Measurements from ENCODE around the gene SNX7. TPM values are rescaled to one million over a fixed set of nuclear protein-coding genes. Genes with fewer than 3 reads are reported as not detected.

SNX7 gene
- total and polyA plus RNA-seq, 2 donors (not counting 1 experiment from before 2014, with no cell fraction given): not detected

DNA sequence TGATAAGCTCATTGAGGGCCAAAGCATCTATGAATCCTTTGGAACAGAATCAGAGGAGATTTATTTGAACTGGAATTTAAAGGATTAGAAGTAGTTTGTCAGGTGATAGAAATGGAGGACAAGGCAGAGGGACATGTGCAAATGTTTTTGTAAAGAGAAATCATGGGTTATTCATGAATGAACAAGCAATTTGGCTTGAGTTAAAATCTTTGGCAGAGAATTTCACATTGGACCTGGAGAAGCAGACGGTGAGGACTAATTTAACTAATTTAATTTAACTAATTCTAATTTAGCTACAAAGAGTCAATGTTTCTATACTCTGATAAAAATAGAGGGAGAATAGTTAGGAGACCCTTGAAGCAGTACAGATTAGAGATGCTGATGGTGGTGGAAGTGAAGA is 36.3 kb downstream of the SNX7 start:
- DNase-seq (no peak), ATAC-seq (ENCODE audit: low read depth) (no peak)
- no peak overlapping the region for H3K4me2 ChIP-seq (replicated peaks; ENCODE audit: low read depth, low read length, poor library complexity, severe bottlenecking)
- H3K27ac ChIP-seq (ENCODE audit: low read length in 2 of 2): no peak overlapping the region
- no peak for TF ChIP-seq EZH2 (IDR thresholded peaks at IDR 0.05; ENCODE audit: borderline replicate concordance, insufficient read depth, low read depth, low read length, poor library complexity, severe bottlenecking)
- TF ChIP-seq, protein P1, sequence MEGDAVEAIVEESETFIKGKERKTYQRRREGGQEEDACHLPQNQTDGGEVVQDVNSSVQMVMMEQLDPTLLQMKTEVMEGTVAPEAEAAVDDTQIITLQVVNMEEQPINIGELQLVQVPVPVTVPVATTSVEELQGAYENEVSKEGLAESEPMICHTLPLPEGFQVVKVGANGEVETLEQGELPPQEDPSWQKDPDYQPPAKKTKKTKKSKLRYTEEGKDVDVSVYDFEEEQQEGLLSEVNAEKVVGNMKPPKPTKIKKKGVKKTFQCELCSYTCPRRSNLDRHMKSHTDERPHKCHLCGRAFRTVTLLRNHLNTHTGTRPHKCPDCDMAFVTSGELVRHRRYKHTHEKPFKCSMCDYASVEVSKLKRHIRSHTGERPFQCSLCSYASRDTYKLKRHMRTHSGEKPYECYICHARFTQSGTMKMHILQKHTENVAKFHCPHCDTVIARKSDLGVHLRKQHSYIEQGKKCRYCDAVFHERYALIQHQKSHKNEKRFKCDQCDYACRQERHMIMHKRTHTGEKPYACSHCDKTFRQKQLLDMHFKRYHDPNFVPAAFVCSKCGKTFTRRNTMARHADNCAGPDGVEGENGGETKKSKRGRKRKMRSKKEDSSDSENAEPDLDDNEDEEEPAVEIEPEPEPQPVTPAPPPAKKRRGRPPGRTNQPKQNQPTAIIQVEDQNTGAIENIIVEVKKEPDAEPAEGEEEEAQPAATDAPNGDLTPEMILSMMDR (IDR thresholded peaks at IDR 0.05): no peak
- no peaks in the 10 kb centered on the region for H3K4me1 Mint-ChIP-seq
- intact Hi-C loops (cut with micrococcal nuclease): no loop called here
- H3K4me3 Mint-ChIP-seq: no peak overlapping the region
- POLR2A ChIA-PET: no interaction called here
- no peak overlapping the region for H3K27ac Mint-ChIP-seq
- no peaks in the 10 kb centered on the region for H4K20me1 ChIP-seq (ENCODE audit: control insufficient read depth, insufficient read depth, low read length, poor library complexity, severe bottlenecking)
- H3K27me3 Mint-ChIP-seq: no peaks in the 10 kb centered on the region
- no peak overlapping the region for H2AFZ ChIP-seq (ENCODE audit: insufficient read depth, low read depth, low read length, poor library complexity, severe bottlenecking)
- H3K79me2 ChIP-seq (ENCODE audit: control insufficient read depth, insufficient read depth, low read length): no peaks in the 10 kb centered on the region
- no peaks in the 10 kb centered on the region for H3K9me3 Mint-ChIP-seq (ENCODE audit: insufficient read depth)
- CTCF ChIA-PET: interaction anchor here (0.6 kb wide), 1 partner anchor 64 kb away, joined by 6 read pairs; no protein-coding TSS in a partner anchor
- WGBS (ENCODE audit: insufficient coverage): no CpG with 5 or more reads among the region's 1 CpG
- H3K27me3 ChIP-seq (replicated peaks in 1 of 4; ENCODE audit: control extremely low read depth in 1 of 4, control insufficient read depth in 3 of 4, insufficient read depth in 4 of 4, low read length in 3 of 4): no peaks in the 10 kb centered on the region
- H3K4me3 ChIP-seq (ENCODE audit: control extremely low read depth in 1 of 5, extremely low read depth in 1 of 5, insufficient read depth in 1 of 5, low read depth in 2 of 5, low read length in 4 of 5): no peak overlapping the region
- H3K9ac ChIP-seq (ENCODE audit: low read length): no peak overlapping the region
- H3K9me3 ChIP-seq (ENCODE audit: control extremely low read depth in 1 of 3, control insufficient read depth in 2 of 3, insufficient read depth in 1 of 3, low read length in 2 of 3): no peaks in the 10 kb centered on the region
- H3K36me3 ChIP-seq (replicated peaks in 1 of 2; ENCODE audit: control extremely low read depth in 1 of 2, control insufficient read depth in 1 of 2, extremely low read depth in 1 of 2, insufficient read depth in 2 of 2, low read length in 1 of 2): no peaks in the 10 kb centered on the region
- no peaks in the 10 kb centered on the region for H3K4me1 ChIP-seq (ENCODE audit: control insufficient read depth in 2 of 2, insufficient read depth in 2 of 2, low read length in 2 of 2)

DNA sequence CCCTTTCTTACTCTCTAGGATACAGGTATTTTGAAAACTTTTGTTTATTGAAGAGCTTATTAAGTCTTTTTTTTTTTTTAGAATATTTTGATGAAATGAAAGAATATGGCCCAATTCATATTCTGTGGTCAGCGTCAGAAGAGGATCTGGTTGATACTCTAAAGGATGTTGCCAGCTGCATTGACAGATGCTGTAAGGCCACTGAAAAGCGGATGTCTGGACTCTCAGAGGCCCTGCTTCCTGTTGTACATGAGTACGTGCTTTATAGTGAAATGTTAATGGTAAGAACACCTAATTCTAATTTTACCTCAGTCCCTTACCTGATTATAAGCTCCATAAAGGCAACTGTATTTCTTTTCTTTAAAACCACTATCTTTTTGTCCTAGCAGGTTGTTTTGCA is 37.1 kb downstream of the SNX7 start:
- Mint-ChIP-seq H3K4me1 (no peaks in the 10 kb centered on the region), H3K27me3 (no peaks in the 10 kb centered on the region), H3K4me3 (no peak overlapping the region), H3K9me3 (ENCODE audit: insufficient read depth) (no peaks in the 10 kb centered on the region), H3K27ac (no peak overlapping the region)
- Histone ChIP-seq H3K4me2 (replicated peaks; ENCODE audit: low read depth, low read length, poor library complexity, severe bottlenecking) (no peak overlapping the region), H3K4me1 (ENCODE audit: control insufficient read depth in 2 of 2, insufficient read depth in 2 of 2, low read length in 2 of 2) (no peaks in the 10 kb centered on the region), H3K36me3 (replicated peaks in 1 of 2; ENCODE audit: control extremely low read depth in 1 of 2, control insufficient read depth in 1 of 2, extremely low read depth in 1 of 2, insufficient read depth in 2 of 2, low read length in 1 of 2) (no peaks in the 10 kb centered on the region), H4K20me1 (ENCODE audit: control insufficient read depth, insufficient read depth, low read length, poor library complexity, severe bottlenecking) (no peaks in the 10 kb centered on the region), H3K27me3 (replicated peaks in 1 of 4; ENCODE audit: control extremely low read depth in 1 of 4, control insufficient read depth in 3 of 4, insufficient read depth in 4 of 4, low read length in 3 of 4) (no peaks in the 10 kb centered on the region), H3K9me3 (ENCODE audit: control extremely low read depth in 1 of 3, control insufficient read depth in 2 of 3, insufficient read depth in 1 of 3, low read length in 2 of 3) (no peaks in the 10 kb centered on the region), H3K27ac (ENCODE audit: low read length in 2 of 2) (no peak overlapping the region), H3K4me3 (ENCODE audit: control extremely low read depth in 1 of 5, extremely low read depth in 1 of 5, insufficient read depth in 1 of 5, low read depth in 2 of 5, low read length in 4 of 5) (no peak overlapping the region), H3K9ac (ENCODE audit: low read length) (no peak overlapping the region), H2AFZ (ENCODE audit: insufficient read depth, low read depth, low read length, poor library complexity, severe bottlenecking) (no peak overlapping the region), H3K79me2 (ENCODE audit: control insufficient read depth, insufficient read depth, low read length) (no peaks in the 10 kb centered on the region)
- CTCF ChIA-PET: interaction anchor here (0.6 kb wide), 1 partner anchor 63 kb away, joined by 6 read pairs; no protein-coding TSS in a partner anchor
- ATAC-seq (ENCODE audit: low read depth) (no peak), DNase-seq (no peak)
- TF ChIP-seq EZH2 (IDR thresholded peaks at IDR 0.05; ENCODE audit: borderline replicate concordance, insufficient read depth, low read depth, low read length, poor library complexity, severe bottlenecking): no peak
- TF ChIP-seq, protein P1 (IDR thresholded peaks at IDR 0.05): no peak
- intact Hi-C loops (cut with micrococcal nuclease): no loop called here
- POLR2A ChIA-PET: no interaction called here
- WGBS (ENCODE audit: insufficient coverage): 100% methylated on average over 1 of the region's 3 CpGs
